ENCODE measurements around the gene CELSR1.

CELSR1 gene

DNA sequence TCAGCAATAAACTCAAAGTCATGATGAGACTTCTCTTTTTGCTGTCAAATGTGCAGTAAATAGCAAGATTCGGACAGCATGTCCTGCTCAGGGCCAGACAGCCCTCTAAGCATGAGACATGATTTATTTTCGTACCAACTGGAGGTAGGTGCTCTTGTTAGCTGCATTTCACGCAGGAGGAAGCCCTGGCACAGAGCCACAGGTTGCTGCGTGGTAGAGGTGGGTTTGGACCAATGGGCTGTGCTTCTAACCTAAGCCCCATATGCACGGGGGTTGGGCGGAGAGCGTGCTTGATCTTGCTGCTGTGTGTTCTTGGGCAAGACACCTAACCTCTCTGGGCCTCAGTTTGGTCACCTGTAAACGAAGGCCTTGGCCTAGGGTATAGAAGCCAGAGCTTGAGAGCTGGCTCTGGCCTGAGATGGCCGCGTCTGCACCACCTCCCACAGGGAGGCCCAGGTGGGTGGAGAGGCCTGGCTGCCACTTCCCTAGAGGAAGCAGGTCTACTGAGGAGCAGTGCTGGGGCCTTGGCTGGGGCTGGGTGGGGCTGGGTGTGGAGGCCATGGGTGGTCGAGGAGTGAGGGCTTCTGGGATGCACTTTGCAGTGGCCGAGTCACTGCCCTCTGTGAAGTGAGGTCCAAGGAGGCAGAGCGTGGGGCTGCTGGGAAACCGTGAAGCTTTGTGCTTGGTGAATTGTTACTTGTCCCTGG is 44.3 kb upstream of the CELSR1 start:
- no peak overlapping the region for H4K12ac ChIP-seq (ENCODE audit: low read depth, low read length)
- no peak overlapping the region for H3K4me3 ChIP-seq (ENCODE audit: low read depth, low read length)
- no peak overlapping the region for H3K4ac ChIP-seq (ENCODE audit: low read depth, low read length)
- no peak for DNase-seq
- H2BK12ac ChIP-seq (ENCODE audit: low read length), result no peak overlapping the region
- no peak overlapping the region for H3K4me2 ChIP-seq (ENCODE audit: low read length)
- peaks cover 15 to 21% of the 10 kb centered on the region in 2 experiments for H3K4me1 ChIP-seq (ENCODE audit: control insufficient read depth in 1 of 2, insufficient read depth in 2 of 2, low read length in 2 of 2)
- WGBS (ENCODE audit: extremely low coverage, insufficient coverage, insufficient read length), result no CpG with 5 or more reads among the region's 14 CpGs
- H2BK5ac ChIP-seq (ENCODE audit: low read depth, low read length, poor library complexity), result no peak overlapping the region
- peaks cover 3% of the 10 kb centered on the region for H3K79me2 ChIP-seq (ENCODE audit: control insufficient read depth, insufficient read depth, low read length, poor library complexity)
- no peak overlapping the region for H3K9ac ChIP-seq (ENCODE audit: low read length)
- no peak overlapping the region for H4K91ac ChIP-seq (ENCODE audit: low read depth, low read length)
- no peak overlapping the region for H2AK5ac ChIP-seq (ENCODE audit: low read length)
- no peak overlapping the region for H3K18ac ChIP-seq (ENCODE audit: low read length)
- no peak overlapping the region for H3K14ac ChIP-seq (ENCODE audit: low read length)
- no peak overlapping the region for H3K23ac ChIP-seq (ENCODE audit: low read length)
- no peaks in the 10 kb centered on the region for H3K36me3 ChIP-seq (ENCODE audit: control insufficient read depth in 1 of 2, insufficient read depth in 2 of 2, low read length in 2 of 2)
- H3K79me1 ChIP-seq (ENCODE audit: low read length), result peaks cover 4% of the 10 kb centered on the region
- no peak overlapping the region for H2AFZ ChIP-seq (ENCODE audit: insufficient read depth, low read length, poor library complexity)
- no peaks in the 10 kb centered on the region for H3K27me3 ChIP-seq (ENCODE audit: insufficient read depth, low read length)
- peaks cover 4% of the 10 kb centered on the region for H3K9me3 ChIP-seq (ENCODE audit: insufficient read depth, low read depth, low read length)
- no peak overlapping the region for H4K8ac ChIP-seq (ENCODE audit: low read depth, low read length)
- no peak overlapping the region for H2BK120ac ChIP-seq (ENCODE audit: insufficient read depth, low read length, poor library complexity)
- H3K27ac ChIP-seq (ENCODE audit: low read depth, low read length), result no peak overlapping the region

DNA sequence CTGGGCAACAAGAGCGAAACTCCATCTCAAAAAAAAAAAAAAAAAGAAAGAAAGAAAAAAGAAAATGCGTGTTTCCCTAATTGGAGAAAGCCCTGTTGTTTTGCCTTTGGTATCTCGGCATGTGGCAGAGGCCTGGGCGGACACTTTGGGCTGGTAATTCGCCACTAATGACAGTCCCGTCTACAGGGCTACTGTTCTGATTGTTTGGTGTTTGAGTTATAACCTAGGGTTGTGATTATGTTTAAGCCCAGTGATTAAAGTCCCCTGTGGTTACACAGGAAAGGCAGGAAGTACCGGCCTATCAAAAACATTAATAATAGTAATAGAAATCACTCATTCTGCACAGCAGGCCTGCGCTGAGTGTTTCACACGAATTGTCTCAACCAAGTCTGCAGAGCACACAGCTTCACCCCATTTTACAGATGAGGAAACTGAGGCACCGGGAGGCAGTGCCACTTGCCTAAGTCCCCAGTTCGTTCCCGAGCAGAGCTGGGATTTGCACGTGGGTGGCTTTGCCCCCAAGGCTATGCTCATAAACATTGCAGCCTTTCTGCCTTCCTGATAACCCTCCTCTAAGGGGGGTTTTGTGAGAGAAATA is 43.6 kb upstream of the CELSR1 start:
- H3K27me3 ChIP-seq (ENCODE audit: insufficient read depth, low read length), result no peaks in the 10 kb centered on the region
- WGBS (ENCODE audit: extremely low coverage, insufficient coverage, insufficient read length), result no CpG with 5 or more reads among the region's 13 CpGs
- no peak overlapping the region for H3K27ac ChIP-seq (ENCODE audit: low read depth, low read length)
- H4K91ac ChIP-seq (ENCODE audit: low read depth, low read length), result no peak overlapping the region
- peaks cover 4% of the 10 kb centered on the region for H3K9me3 ChIP-seq (ENCODE audit: insufficient read depth, low read depth, low read length)
- H3K14ac ChIP-seq (ENCODE audit: low read length), result no peak overlapping the region
- no peak overlapping the region for H2AFZ ChIP-seq (ENCODE audit: insufficient read depth, low read length, poor library complexity)
- no peak overlapping the region for H4K12ac ChIP-seq (ENCODE audit: low read depth, low read length)
- no peak overlapping the region for H3K23ac ChIP-seq (ENCODE audit: low read length)
- no peak overlapping the region for H2BK5ac ChIP-seq (ENCODE audit: low read depth, low read length, poor library complexity)
- H3K79me2 ChIP-seq (ENCODE audit: control insufficient read depth, insufficient read depth, low read length, poor library complexity), result peaks cover 8% of the 10 kb centered on the region
- H3K9ac ChIP-seq (ENCODE audit: low read length), result no peak overlapping the region
- H3K79me1 ChIP-seq (ENCODE audit: low read length), result peaks cover 9% of the 10 kb centered on the region
- no peak overlapping the region for H3K4ac ChIP-seq (ENCODE audit: low read depth, low read length)
- H2BK12ac ChIP-seq (ENCODE audit: low read length), result no peak overlapping the region
- no peaks in the 10 kb centered on the region for H3K36me3 ChIP-seq (ENCODE audit: control insufficient read depth in 1 of 2, insufficient read depth in 2 of 2, low read length in 2 of 2)
- H3K4me3 ChIP-seq (ENCODE audit: low read depth, low read length), result no peak overlapping the region
- no peak overlapping the region for H2BK120ac ChIP-seq (ENCODE audit: insufficient read depth, low read length, poor library complexity)
- no peak overlapping the region for H4K8ac ChIP-seq (ENCODE audit: low read depth, low read length)
- no peak overlapping the region for H2AK5ac ChIP-seq (ENCODE audit: low read length)
- DNase-seq, result no peak
- H3K4me2 ChIP-seq (ENCODE audit: low read length), result no peak overlapping the region
- H3K4me1 ChIP-seq (ENCODE audit: control insufficient read depth in 1 of 2, insufficient read depth in 2 of 2, low read length in 2 of 2), result peaks cover 19 to 26% of the 10 kb centered on the region in 2 experiments
- no peak overlapping the region for H3K18ac ChIP-seq (ENCODE audit: low read length)

DNA sequence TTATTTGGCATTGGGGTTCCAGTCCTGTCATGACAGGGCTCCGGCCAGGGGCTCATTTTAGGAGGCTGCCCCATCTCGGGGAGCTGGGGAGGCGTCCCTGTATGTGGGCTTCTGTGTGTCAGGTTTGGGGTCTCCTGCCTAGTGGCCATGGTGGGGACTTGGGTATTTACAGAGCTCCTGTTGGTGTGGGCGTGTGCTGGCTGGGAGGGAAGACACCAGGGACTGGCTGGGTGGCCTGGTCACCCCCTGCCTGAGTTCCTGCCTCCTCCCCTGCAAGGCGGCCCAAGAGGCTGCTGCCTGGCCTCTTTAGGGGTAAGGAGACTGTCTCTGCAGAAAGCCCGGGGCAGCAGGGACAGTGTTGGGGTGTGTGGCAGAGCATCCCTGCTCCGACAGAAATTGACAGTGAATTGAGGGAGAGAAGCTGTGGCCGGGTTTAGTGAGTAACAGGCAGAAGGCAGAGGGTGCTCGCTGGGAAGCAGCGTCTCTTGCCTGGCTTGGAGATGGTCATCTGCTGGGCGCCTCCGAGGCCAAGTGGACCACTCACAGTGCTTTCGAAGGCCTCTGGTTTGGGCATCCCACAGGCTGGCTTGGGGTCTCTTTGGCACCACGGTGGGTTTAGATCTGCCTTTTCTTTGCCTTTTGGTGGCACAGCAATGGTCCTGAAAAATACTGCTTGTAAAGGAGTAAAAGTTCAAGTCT is 42.5 kb upstream of the CELSR1 start:
- Histone ChIP-seq H3K18ac (ENCODE audit: low read length) (peak overlapping the region; percentile 42), H3K36me3 (ENCODE audit: control insufficient read depth in 1 of 2, insufficient read depth in 2 of 2, low read length in 2 of 2) (no peaks in the 10 kb centered on the region), H2AK5ac (ENCODE audit: low read length) (peak overlapping the region; percentile 28), H4K91ac (ENCODE audit: low read depth, low read length) (no peak overlapping the region), H3K23ac (ENCODE audit: low read length) (no peak overlapping the region), H3K4ac (ENCODE audit: low read depth, low read length) (no peak overlapping the region), H2BK120ac (ENCODE audit: insufficient read depth, low read length, poor library complexity) (no peak overlapping the region), H3K14ac (ENCODE audit: low read length) (no peak overlapping the region), H3K27me3 (ENCODE audit: insufficient read depth, low read length) (no peaks in the 10 kb centered on the region), H3K79me2 (ENCODE audit: control insufficient read depth, insufficient read depth, low read length, poor library complexity) (peaks cover 8% of the 10 kb centered on the region), H4K8ac (ENCODE audit: low read depth, low read length) (no peak overlapping the region), H3K27ac (ENCODE audit: low read depth, low read length) (no peak overlapping the region), H3K79me1 (ENCODE audit: low read length) (peaks cover 14% of the 10 kb centered on the region), H3K4me3 (ENCODE audit: low read depth, low read length) (no peak overlapping the region), H3K9ac (ENCODE audit: low read length) (no peak overlapping the region), H2BK5ac (ENCODE audit: low read depth, low read length, poor library complexity) (no peak overlapping the region), H3K4me1 (ENCODE audit: control insufficient read depth in 1 of 2, insufficient read depth in 2 of 2, low read length in 2 of 2) (peaks cover 29 to 37% of the 10 kb centered on the region in 2 experiments), H2BK12ac (ENCODE audit: low read length) (no peak overlapping the region), H3K4me2 (ENCODE audit: low read length) (no peak overlapping the region), H4K12ac (ENCODE audit: low read depth, low read length) (no peak overlapping the region), H2AFZ (ENCODE audit: insufficient read depth, low read length, poor library complexity) (no peak overlapping the region), H3K9me3 (ENCODE audit: insufficient read depth, low read depth, low read length) (peaks cover 3% of the 10 kb centered on the region)
- no CpG with 5 or more reads among the region's 14 CpGs for WGBS (ENCODE audit: extremely low coverage, insufficient coverage, insufficient read length)
- no peak for DNase-seq

DNA sequence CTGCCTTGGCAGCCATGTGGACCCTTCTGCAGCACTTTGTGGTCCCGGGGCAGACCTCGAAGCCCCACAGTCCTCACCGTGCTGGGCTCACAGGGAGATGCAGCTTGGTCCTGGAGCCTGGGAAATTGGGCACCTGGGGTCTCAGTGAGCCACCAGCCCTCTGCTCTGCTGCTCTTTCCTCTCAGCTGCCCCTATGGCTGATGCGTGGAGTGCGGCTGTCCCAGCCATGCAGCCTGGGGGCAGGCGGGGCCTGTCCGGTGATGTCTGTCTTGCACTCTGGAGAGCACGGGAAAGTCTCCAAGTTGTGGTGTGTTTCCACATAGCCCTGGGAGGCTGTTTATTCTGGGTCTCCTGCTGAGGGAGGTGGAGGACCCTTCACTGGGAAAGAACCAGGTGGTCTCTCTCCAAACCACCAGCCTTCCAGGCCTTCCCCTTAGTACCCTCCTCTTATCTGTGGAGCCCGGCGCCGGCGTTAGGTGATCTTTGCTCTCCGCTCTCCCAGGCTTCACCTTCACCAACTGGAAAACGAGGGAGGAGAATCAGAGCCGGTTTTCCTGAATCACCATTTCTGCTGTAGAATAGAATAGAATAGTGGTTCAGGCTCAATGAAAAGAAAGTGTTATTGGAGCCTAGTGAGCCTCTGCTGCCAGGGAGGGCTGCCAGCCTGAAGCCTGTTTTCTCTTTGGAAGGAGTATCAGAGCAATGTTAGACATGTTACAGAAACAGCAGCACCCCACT is 41.6 kb upstream of the CELSR1 start:
- H3K36me3 ChIP-seq (ENCODE audit: control insufficient read depth in 1 of 2, insufficient read depth in 2 of 2, low read length in 2 of 2), result no peaks in the 10 kb centered on the region
- H3K18ac ChIP-seq (ENCODE audit: low read length), result peak overlapping the region; percentile 17
- no peak overlapping the region for H2BK120ac ChIP-seq (ENCODE audit: insufficient read depth, low read length, poor library complexity)
- no peak overlapping the region for H3K23ac ChIP-seq (ENCODE audit: low read length)
- H3K4ac ChIP-seq (ENCODE audit: low read depth, low read length), result no peak overlapping the region
- peaks cover 8% of the 10 kb centered on the region for H3K79me2 ChIP-seq (ENCODE audit: control insufficient read depth, insufficient read depth, low read length, poor library complexity)
- no peaks in the 10 kb centered on the region for H3K27me3 ChIP-seq (ENCODE audit: insufficient read depth, low read length)
- WGBS (ENCODE audit: extremely low coverage, insufficient coverage, insufficient read length), result no CpG with 5 or more reads among the region's 15 CpGs
- H4K91ac ChIP-seq (ENCODE audit: low read depth, low read length), result no peak overlapping the region
- peaks cover 3% of the 10 kb centered on the region for H3K9me3 ChIP-seq (ENCODE audit: insufficient read depth, low read depth, low read length)
- H3K4me1 ChIP-seq (ENCODE audit: control insufficient read depth in 1 of 2, insufficient read depth in 2 of 2, low read length in 2 of 2), result peaks cover 32 to 40% of the 10 kb centered on the region in 2 experiments
- H4K12ac ChIP-seq (ENCODE audit: low read depth, low read length), result no peak overlapping the region
- H2AFZ ChIP-seq (ENCODE audit: insufficient read depth, low read length, poor library complexity), result no peak overlapping the region
- peak overlapping the region; percentile 11 for H3K4me3 ChIP-seq (ENCODE audit: low read depth, low read length)
- no peak overlapping the region for H3K27ac ChIP-seq (ENCODE audit: low read depth, low read length)
- no peak overlapping the region for H4K8ac ChIP-seq (ENCODE audit: low read depth, low read length)
- H2AK5ac ChIP-seq (ENCODE audit: low read length), result no peak overlapping the region
- no peak overlapping the region for H3K9ac ChIP-seq (ENCODE audit: low read length)
- H3K4me2 ChIP-seq (ENCODE audit: low read length), result no peak overlapping the region
- DNase-seq, result peak; percentile 75 to 81
- H3K14ac ChIP-seq (ENCODE audit: low read length), result no peak overlapping the region
- peaks cover 14% of the 10 kb centered on the region for H3K79me1 ChIP-seq (ENCODE audit: low read length)
- H2BK12ac ChIP-seq (ENCODE audit: low read length), result no peak overlapping the region
- no peak overlapping the region for H2BK5ac ChIP-seq (ENCODE audit: low read depth, low read length, poor library complexity)

Measured in trophoblast cell (in vitro differentiated cells and primary cell).